Keratinocyte (primary cell): ENCODE data around the gene CORO2A.
"Not testable (repeated sequence)": the region's sequence is repeated elsewhere in the genome, so short reads cannot be mapped to it uniquely, and the experiment has no call there.

Source experiments
- EZH2 ChIP-seq: IDR thresholded peaks from one replicate; pipeline ENCODE4 v1.6.1; 2012; ENCODE audit warnings: inconsistent platforms, mild to moderate bottlenecking, low read length, moderate library complexity
- TF ChIP-seq, protein P1 (sequence below), 3 experiments: IDR thresholded peaks in 1 of 3; conservative IDR thresholded peaks in 1 of 3; optimal IDR thresholded peaks in 1 of 3; 2 replicates in 2 of 3; 3 replicates in 1 of 3; pipeline versions ENCODE3 to v1.5.1; 2011; ENCODE audit warnings: low read length in 3 of 3, mild to moderate bottlenecking in 3 of 3, moderate library complexity in 2 of 3, control low read depth in 1 of 3, inconsistent platforms in 1 of 3; ENCODE audit not compliant: insufficient read depth in 2 of 3; ENCODE audit errors: extremely low read depth in 1 of 3

DNA sequence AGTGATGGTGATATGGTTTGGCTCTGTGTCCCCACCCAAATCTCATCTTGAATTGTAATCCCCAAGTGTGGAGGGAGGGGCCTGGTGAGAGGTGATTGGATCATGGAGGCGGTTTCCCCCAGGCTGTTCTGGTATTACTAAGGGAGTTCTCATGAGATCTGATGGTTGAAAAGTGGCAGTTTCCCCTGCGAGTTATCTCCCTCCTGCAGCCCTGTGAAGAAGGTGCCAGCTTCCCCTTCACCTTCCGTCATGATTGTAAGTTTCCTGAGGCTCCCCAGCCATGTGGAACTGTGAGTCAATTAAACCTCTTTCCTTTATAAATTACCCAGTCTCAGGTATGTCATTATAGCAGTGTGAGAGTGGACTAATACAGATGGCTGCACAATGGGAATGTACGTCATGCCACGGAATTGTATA is 17.9 kb downstream of the CORO2A start:
- TF ChIP-seq, protein P1, sequence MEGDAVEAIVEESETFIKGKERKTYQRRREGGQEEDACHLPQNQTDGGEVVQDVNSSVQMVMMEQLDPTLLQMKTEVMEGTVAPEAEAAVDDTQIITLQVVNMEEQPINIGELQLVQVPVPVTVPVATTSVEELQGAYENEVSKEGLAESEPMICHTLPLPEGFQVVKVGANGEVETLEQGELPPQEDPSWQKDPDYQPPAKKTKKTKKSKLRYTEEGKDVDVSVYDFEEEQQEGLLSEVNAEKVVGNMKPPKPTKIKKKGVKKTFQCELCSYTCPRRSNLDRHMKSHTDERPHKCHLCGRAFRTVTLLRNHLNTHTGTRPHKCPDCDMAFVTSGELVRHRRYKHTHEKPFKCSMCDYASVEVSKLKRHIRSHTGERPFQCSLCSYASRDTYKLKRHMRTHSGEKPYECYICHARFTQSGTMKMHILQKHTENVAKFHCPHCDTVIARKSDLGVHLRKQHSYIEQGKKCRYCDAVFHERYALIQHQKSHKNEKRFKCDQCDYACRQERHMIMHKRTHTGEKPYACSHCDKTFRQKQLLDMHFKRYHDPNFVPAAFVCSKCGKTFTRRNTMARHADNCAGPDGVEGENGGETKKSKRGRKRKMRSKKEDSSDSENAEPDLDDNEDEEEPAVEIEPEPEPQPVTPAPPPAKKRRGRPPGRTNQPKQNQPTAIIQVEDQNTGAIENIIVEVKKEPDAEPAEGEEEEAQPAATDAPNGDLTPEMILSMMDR (optimal IDR thresholded peaks at IDR 0.05 in 1 of 3, IDR thresholded peaks at IDR 0.05 in 1 of 3, conservative IDR thresholded peaks at IDR 0.05 in 1 of 3; ENCODE audit: extremely low read depth in 1 of 3, insufficient read depth in 2 of 3, low read length in 3 of 3), result not testable (repeated sequence)
- TF ChIP-seq EZH2, result not testable (repeated sequence)
